ENCODE measurements around the gene RALGPS1.

GRCh38 chr9:127209220-127209619, 294.6 kb downstream of the RALGPS1 start:
- no peak for TF ChIP-seq GATA3 (IDR thresholded peaks at IDR 0.05; ENCODE audit: low read depth, low read length)
- TF ChIP-seq GATA2 (IDR thresholded peaks at IDR 0.05; ENCODE audit: low read depth, low read length): no peak

All from SH-SY5Y (cell line).